Natural killer cell (primary cell): ENCODE results near the gene SERPIND1. TPM values are rescaled to one million over a fixed set of nuclear protein-coding genes. Genes with fewer than 3 reads are reported as not detected.

Experiments used
- ATAC-seq, 3 donors: fragments of 150-1000 bp in 2 of 3; fragments of 200-7000 bp in 1 of 3; cut with Tn5 transposase; 1 replicate in 1 of 3; 2 replicates in 2 of 3; pipeline ENCODE4 v1.10.0; 2021; ENCODE audit warnings: mild to moderate bottlenecking in 2 of 3, moderate library complexity in 2 of 3
- DNase-seq, 2 donors: peaks; one replicate each; pipeline versions ENCODE4 v3.0.0 to v3.0.0-alpha.2; 2013 to 2021; ENCODE audit warnings: mixed read lengths in 1 of 2
- H3K27ac ChIP-seq: one replicate; pipeline ENCODE4 v1.5.1; 2013; ENCODE audit warnings: mild to moderate bottlenecking, low read length
- H3K27me3 ChIP-seq: one replicate; pipeline ENCODE4 v1.6.1; 2013; ENCODE audit warnings: low read length; ENCODE audit not compliant: control insufficient read depth, insufficient read depth
- H3K36me3 ChIP-seq: one replicate; pipeline ENCODE4 v1.6.1; 2013; ENCODE audit warnings: low read length; ENCODE audit not compliant: control insufficient read depth, insufficient read depth
- H3K4me1 ChIP-seq: one replicate; pipeline ENCODE4 v1.6.1; 2013; ENCODE audit warnings: low read length; ENCODE audit not compliant: control insufficient read depth, insufficient read depth
- H3K4me3 ChIP-seq: one replicate; pipeline ENCODE4 v1.5.1; 2013; ENCODE audit warnings: low read length
- H3K9me3 ChIP-seq: one replicate; pipeline ENCODE4 v1.6.1; 2013; ENCODE audit warnings: low read length; ENCODE audit not compliant: control insufficient read depth, insufficient read depth
- H3K27ac Mint-ChIP-seq, 2 donors: one replicate each; pipeline ENCODE4 v1.8.0; 2022; ENCODE audit warnings: mild to moderate bottlenecking in 2 of 2, mixed read lengths in 2 of 2, moderate library complexity in 1 of 2
- H3K27me3 Mint-ChIP-seq, 2 donors: one replicate each; pipeline ENCODE4 v1.8.0; 2022; ENCODE audit warnings: low read depth in 2 of 2, mixed read lengths in 2 of 2
- H3K36me3 Mint-ChIP-seq: one replicate; pipeline ENCODE4 v1.8.0; 2022; ENCODE audit warnings: mixed read lengths
- H3K4me1 Mint-ChIP-seq, 2 donors: one replicate each; pipeline ENCODE4 v1.8.0; 2022; ENCODE audit warnings: mixed read lengths in 2 of 2
- H3K4me3 Mint-ChIP-seq: one replicate; pipeline ENCODE4 v1.8.0; 2022; ENCODE audit warnings: mild to moderate bottlenecking, moderate library complexity, mixed read lengths
- H3K9me3 Mint-ChIP-seq, 2 donors: one replicate each; pipeline ENCODE4 v1.8.0; 2022; ENCODE audit warnings: mixed read lengths in 2 of 2
- CTCF ChIP-seq: fragments of 200-600 bp; IDR thresholded peaks from one replicate; pipeline ENCODE4 v1.8.0; 2022; ENCODE audit warnings: antibody characterized with exemption
- WGBS: methylation state at CpG from one replicate; pipeline ENCODE4 v1.1.7; 2013; ENCODE audit warnings: missing lambda C conversion rate; ENCODE audit not compliant: insufficient coverage; 5-methylcytosine and 5-hydroxymethylcytosine counted together
- intact Hi-C: fragments of 100-400 bp; cut with micrococcal nuclease; formaldehyde crosslinking; loops from one replicate; pipeline ENCODE4 v1.14.2; 2022
- total RNA-seq, 4 donors: library from RNA; stranded (reverse); fragments of 120-200 nt in 1 of 4; gene quantifications; one replicate each; pipeline versions ENCODE4 v1.2.3 to v1.2.4, GENCODE V29; 2013 to 2022

SERPIND1 gene
- total RNA-seq, 3 donors from 2014 or later (not counting 1 experiment from before 2014, with no cell fraction given), result 0.43 TPM; not detected in 2

- H3K36me3 ChIP-seq, result peaks cover 31% of the 10 kb centered on the region
- ATAC-seq (no peak), DNase-seq (no peak)
- Mint-ChIP-seq H3K27me3 (no peaks in the 10 kb centered on the region), H3K4me3 (no peak overlapping the region), H3K36me3 (no peaks in the 10 kb centered on the region), H3K27ac (no peak overlapping the region), H3K9me3 (no peaks in the 10 kb centered on the region), H3K4me1 (no peaks in the 10 kb centered on the region)
- WGBS, result 96% methylated on average over 17 of the region's 17 CpGs
- no peaks in the 10 kb centered on the region for H3K27me3 ChIP-seq
- no peak overlapping the region for H3K27ac ChIP-seq
- H3K4me1 ChIP-seq, result no peaks in the 10 kb centered on the region
- intact Hi-C loops, result no loop called here
- no peaks in the 10 kb centered on the region for H3K9me3 ChIP-seq
- no peak for TF ChIP-seq CTCF
- no peak overlapping the region for H3K4me3 ChIP-seq
Measured at GRCh38 chr22:20776624-20777405, 2.9 kb downstream of the SERPIND1 start.

- ATAC-seq, result peak in 1 of 3 donors; percentile 62
- Mint-ChIP-seq H3K36me3 (no peaks in the 10 kb centered on the region), H3K9me3 (no peaks in the 10 kb centered on the region), H3K27me3 (no peaks in the 10 kb centered on the region), H3K4me3 (no peak overlapping the region), H3K27ac (no peak overlapping the region), H3K4me1 (no peaks in the 10 kb centered on the region)
- Histone ChIP-seq H3K4me1 (no peaks in the 10 kb centered on the region), H3K27ac (no peak overlapping the region), H3K27me3 (no peaks in the 10 kb centered on the region), H3K9me3 (no peaks in the 10 kb centered on the region), H3K4me3 (no peak overlapping the region), H3K36me3 (peaks cover 34% of the 10 kb centered on the region)
- WGBS, result 89% methylated on average over 10 of the region's 10 CpGs
- DNase-seq, result no peak
- no peak for TF ChIP-seq CTCF
- intact Hi-C loops, result no loop called here
Measured at GRCh38 chr22:20777420-20778177, 3.7 kb downstream of the SERPIND1 start.

DNA sequence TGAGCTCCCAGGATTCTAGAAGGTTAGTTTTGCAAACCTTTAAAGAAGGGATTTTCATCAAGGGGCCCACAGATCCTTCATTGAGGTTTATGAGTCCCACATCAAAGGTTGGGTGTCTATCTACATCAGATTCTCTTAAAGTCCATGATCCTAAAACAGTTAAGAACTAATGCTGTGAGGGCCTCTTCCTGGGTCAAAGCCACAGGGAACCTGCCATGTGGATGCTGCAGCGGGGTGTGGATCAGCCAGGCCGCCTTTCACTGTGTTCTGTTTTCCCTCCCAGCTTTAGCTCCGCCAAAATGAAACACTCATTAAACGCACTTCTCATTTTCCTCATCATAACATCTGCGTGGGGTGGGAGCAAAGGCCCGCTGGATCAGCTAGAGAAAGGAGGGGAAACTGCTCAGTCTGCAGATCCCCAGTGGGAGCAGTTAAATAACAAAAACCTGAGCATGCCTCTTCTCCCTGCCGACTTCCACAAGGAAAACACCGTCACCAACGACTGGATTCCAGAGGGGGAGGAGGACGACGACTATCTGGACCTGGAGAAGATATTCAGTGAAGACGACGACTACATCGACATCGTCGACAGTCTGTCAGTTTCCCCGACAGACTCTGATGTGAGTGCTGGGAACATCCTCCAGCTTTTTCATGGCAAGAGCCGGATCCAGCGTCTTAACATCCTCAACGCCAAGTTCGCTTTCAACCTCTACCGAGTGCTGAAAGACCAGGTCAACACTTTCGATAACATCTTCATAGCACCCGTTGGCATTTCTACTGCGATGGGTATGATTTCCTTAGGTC, 5.3 kb downstream of the SERPIND1 start:
- intact Hi-C loops, result no loop called here
- no peak for ATAC-seq
- H3K27me3 Mint-ChIP-seq, result no peaks in the 10 kb centered on the region
- Histone ChIP-seq H3K27me3 (no peaks in the 10 kb centered on the region), H3K9me3 (no peaks in the 10 kb centered on the region), H3K4me1 (no peaks in the 10 kb centered on the region), H3K27ac (no peak overlapping the region), H3K4me3 (no peak overlapping the region), H3K36me3 (peaks cover 36% of the 10 kb centered on the region)
- no peaks in the 10 kb centered on the region for H3K4me1 Mint-ChIP-seq
- H3K27ac Mint-ChIP-seq, result no peak overlapping the region
- WGBS, result 96% methylated on average over 25 of the region's 25 CpGs
- H3K36me3 Mint-ChIP-seq, result no peaks in the 10 kb centered on the region
- H3K4me3 Mint-ChIP-seq, result no peak overlapping the region
- no peak for DNase-seq
- TF ChIP-seq CTCF, result no peak
- H3K9me3 Mint-ChIP-seq, result no peaks in the 10 kb centered on the region
